NCI-H1436 (cell line): Measurements from ENCODE around the gene OR10H5.
"Not testable (repeated sequence)": the region's sequence is repeated elsewhere in the genome, so short reads cannot be mapped to it uniquely, and the experiment has no call there.

ENCODE experiments used
- DNase-seq: peaks from one replicate; lab custom pipeline; 2025; lab: John Stamatoyannopoulos, UW

Gene OR10H5

DNA sequence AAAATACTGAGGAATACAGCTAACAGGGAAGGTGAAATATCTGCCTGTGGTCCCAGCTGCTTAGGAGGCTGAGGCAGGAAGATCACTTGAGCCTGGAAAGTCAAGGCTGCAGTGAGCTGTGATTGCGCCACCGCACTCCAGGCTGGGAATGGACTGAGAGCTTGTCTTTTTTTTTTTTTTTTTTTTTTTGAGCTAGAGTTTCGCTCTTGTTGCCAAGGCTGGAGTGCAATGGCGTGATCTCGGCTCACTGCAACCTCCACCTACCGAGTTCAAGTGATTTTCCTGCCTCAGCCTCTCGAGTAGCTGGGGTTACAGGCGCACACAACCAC, 56.4 kb downstream of the OR10H5 start:
- DNase-seq: not testable (repeated sequence)

DNA sequence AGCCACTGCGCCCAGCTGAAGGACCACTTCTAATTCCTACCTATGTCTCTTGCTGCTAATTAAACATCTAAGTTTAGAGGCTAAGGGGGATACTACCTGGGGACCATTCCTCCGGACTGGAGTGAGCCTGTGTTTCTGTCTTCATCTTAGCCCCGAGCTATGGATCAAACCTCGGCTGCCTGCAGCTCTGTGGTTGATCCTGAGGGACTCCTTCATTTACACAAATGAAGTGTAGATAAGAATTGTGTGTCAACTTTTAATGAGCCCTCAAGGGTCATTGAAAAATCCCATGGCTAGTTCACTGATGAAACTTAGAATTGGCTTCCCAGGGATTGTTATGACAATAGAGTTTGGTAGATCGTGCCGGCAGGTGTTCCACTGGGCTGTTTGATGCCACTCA, 59.5 kb downstream of the OR10H5 start:
- DNase-seq: no peak

DNA sequence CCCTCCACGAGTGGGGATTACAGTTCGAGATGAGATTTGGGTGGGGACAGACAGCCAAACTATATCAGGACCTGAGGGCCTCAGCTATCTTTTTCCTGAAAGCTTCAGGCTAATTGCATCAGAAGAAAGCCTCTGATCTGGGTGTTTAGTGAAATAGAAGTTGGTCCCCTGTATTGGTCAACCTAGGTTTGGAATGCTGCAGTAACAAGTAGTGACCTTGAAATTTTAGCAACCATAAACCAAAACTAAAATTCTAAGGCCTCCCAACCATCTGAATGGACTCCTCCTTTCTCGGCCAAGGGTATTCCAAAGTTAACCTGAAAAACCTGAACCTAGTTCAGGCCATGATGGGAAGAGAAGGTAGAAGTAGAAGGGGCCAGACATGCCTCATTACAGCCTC, 62.9 kb downstream of the OR10H5 start:
- DNase-seq: no peak
